ENCODE measurements around the gene C11orf98. TPM values are rescaled to one million over a fixed set of nuclear protein-coding genes. Genes with fewer than 3 reads are reported as not detected.

The C11orf98 gene
- total and polyA plus RNA-seq, 9 donors: 33.4 to 40.9 (median 37.3) TPM

- no peaks in the 10 kb centered on the region for H3K9me3 ChIP-seq (replicated peaks; ENCODE audit: control insufficient read depth, low read depth, low read length)
- 58% methylated on average over 14 of the region's 15 CpGs for WGBS (ENCODE audit: insufficient coverage)
- H3K27me3 ChIP-seq (ENCODE audit: control insufficient read depth, insufficient read depth, low read length): peaks cover 2% of the 10 kb centered on the region
- H3K4me1 ChIP-seq (ENCODE audit: control insufficient read depth, insufficient read depth, low read length): peaks cover 24% of the 10 kb centered on the region
- H3K36me3 ChIP-seq (ENCODE audit: control insufficient read depth, insufficient read depth, low read length): peaks cover 56% of the 10 kb centered on the region
- no peak for DNase-seq
- no peak overlapping the region for H3K4me3 ChIP-seq (ENCODE audit: low read length)
- H3K27ac ChIP-seq (ENCODE audit: low read length): peak overlapping the region; percentile 92
Observed at GRCh38 chr11:62613291-62613778, 51.7 kb downstream of the C11orf98 start.

Other genes starting within 250 kb of the C11orf98 start
- gene SCGB1A1, start 246.2 kb downstream of the C11orf98 start, total RNA-seq: not detected
- gene SCGB1A1, start 246.2 kb downstream of the C11orf98 start, polyA plus RNA-seq (ENCODE audit: insufficient read depth in 1 of 8, insufficient read length in 8 of 8, low replicate concordance in 1 of 8): 1 to 10 TPM in 1 of 8 donors, not detected in 7; 1.7 TPM
- gene AHNAK, start 118.4 kb downstream of the C11orf98 start, total RNA-seq: 378 TPM
- gene AHNAK, start 118.4 kb downstream of the C11orf98 start, polyA plus RNA-seq (ENCODE audit: insufficient read depth in 1 of 8, insufficient read length in 8 of 8, low replicate concordance in 1 of 8): 100 to 1,000 TPM; 203 to 411 (median 313) TPM
- 3,686 TPM for gene EEF1G, start 91.3 kb downstream of the C11orf98 start, total RNA-seq
- 1,000 to 10,000 TPM; 2,985 to 3,560 (median 3,353) TPM for gene EEF1G, start 91.3 kb downstream of the C11orf98 start, polyA plus RNA-seq (ENCODE audit: insufficient read depth in 1 of 8, insufficient read length in 8 of 8, low replicate concordance in 1 of 8)
- 7.8 TPM for gene TUT1, start 73.7 kb downstream of the C11orf98 start, total RNA-seq
- gene TUT1, start 73.7 kb downstream of the C11orf98 start, polyA plus RNA-seq (ENCODE audit: insufficient read depth in 1 of 8, insufficient read length in 8 of 8, low replicate concordance in 1 of 8): 10 to 100 TPM; 13.9 to 16.9 (median 14.7) TPM
- gene MTA2, start 63.3 kb downstream of the C11orf98 start, total RNA-seq: 43.3 TPM
- gene MTA2, start 63.3 kb downstream of the C11orf98 start, polyA plus RNA-seq (ENCODE audit: insufficient read depth in 1 of 8, insufficient read length in 8 of 8, low replicate concordance in 1 of 8): 10 to 100 TPM; 43.8 to 63.7 (median 48.2) TPM
- 10.7 TPM for gene EML3, start 52.4 kb downstream of the C11orf98 start, total RNA-seq
- 10 to 100 TPM; 16.8 to 27.7 (median 20.3) TPM for gene EML3, start 52.4 kb downstream of the C11orf98 start, polyA plus RNA-seq (ENCODE audit: insufficient read depth in 1 of 8, insufficient read length in 8 of 8, low replicate concordance in 1 of 8)
- 3.3 TPM for gene ROM1, start 52.0 kb downstream of the C11orf98 start, total RNA-seq
- 1 to 10 TPM; 1.5 to 4.0 (median 2.5) TPM for gene ROM1, start 52.0 kb downstream of the C11orf98 start, polyA plus RNA-seq (ENCODE audit: insufficient read depth in 1 of 8, insufficient read length in 8 of 8, low replicate concordance in 1 of 8)
- gene B3GAT3, start 43.2 kb downstream of the C11orf98 start, total RNA-seq: 18.7 TPM
- 10 to 100 TPM; 19.9 to 27.2 (median 22.9) TPM for gene B3GAT3, start 43.2 kb downstream of the C11orf98 start, polyA plus RNA-seq (ENCODE audit: insufficient read depth in 1 of 8, insufficient read length in 8 of 8, low replicate concordance in 1 of 8)
- 92.8 TPM for gene GANAB, start 18.6 kb downstream of the C11orf98 start, total RNA-seq
- 100 to 1,000 TPM; 131 to 226 (median 179) TPM for gene GANAB, start 18.6 kb downstream of the C11orf98 start, polyA plus RNA-seq (ENCODE audit: insufficient read depth in 1 of 8, insufficient read length in 8 of 8, low replicate concordance in 1 of 8)
- 7.1 TPM for gene INTS5, start 11.9 kb downstream of the C11orf98 start, total RNA-seq
- gene INTS5, start 11.9 kb downstream of the C11orf98 start, polyA plus RNA-seq (ENCODE audit: insufficient read depth in 1 of 8, insufficient read length in 8 of 8, low replicate concordance in 1 of 8): 10 to 100 TPM in 7 of 8 donors, 1 to 10 TPM in 1; 9.4 to 13.8 (median 12.8) TPM
- gene CSKMT, start 102 bp upstream of the C11orf98 start, total RNA-seq: 7.6 TPM
- 1 to 10 TPM; 2.6 to 5.0 (median 3.8) TPM for gene CSKMT, start 102 bp upstream of the C11orf98 start, polyA plus RNA-seq (ENCODE audit: insufficient read depth in 1 of 8, insufficient read length in 8 of 8, low replicate concordance in 1 of 8)
- gene UQCC3, start 6.5 kb upstream of the C11orf98 start, total RNA-seq: 8.9 TPM
- 1 to 10 TPM; 6.5 to 8.1 (median 7.9) TPM for gene UQCC3, start 6.5 kb upstream of the C11orf98 start, polyA plus RNA-seq (ENCODE audit: insufficient read depth in 1 of 8, insufficient read length in 8 of 8, low replicate concordance in 1 of 8)
- 2.8 TPM for gene LBHD1, start 7.1 kb upstream of the C11orf98 start, total RNA-seq
- 1 to 10 TPM; 4.7 to 8.2 (median 6.2) TPM for gene LBHD1, start 7.1 kb upstream of the C11orf98 start, polyA plus RNA-seq (ENCODE audit: insufficient read depth in 1 of 8, insufficient read length in 8 of 8, low replicate concordance in 1 of 8)
- 81.6 TPM for gene UBXN1, start 13.9 kb upstream of the C11orf98 start, total RNA-seq
- 100 to 1,000 TPM; 155 to 170 (median 162) TPM for gene UBXN1, start 13.9 kb upstream of the C11orf98 start, polyA plus RNA-seq (ENCODE audit: insufficient read depth in 1 of 8, insufficient read length in 8 of 8, low replicate concordance in 1 of 8)
- gene LRRN4CL, start 24.3 kb upstream of the C11orf98 start, total RNA-seq: 31.6 TPM
- gene LRRN4CL, start 24.3 kb upstream of the C11orf98 start, polyA plus RNA-seq (ENCODE audit: insufficient read depth in 1 of 8, insufficient read length in 8 of 8, low replicate concordance in 1 of 8): 10 to 100 TPM; 13.7 to 21.2 (median 16.3) TPM
- gene BSCL2, start 42.2 kb upstream of the C11orf98 start, total RNA-seq: 26.5 TPM
- gene BSCL2, start 42.2 kb upstream of the C11orf98 start, polyA plus RNA-seq (ENCODE audit: insufficient read depth in 1 of 8, insufficient read length in 8 of 8, low replicate concordance in 1 of 8): 10 to 100 TPM; 18.7 to 26.1 (median 21.5) TPM
- gene GNG3, start 42.5 kb upstream of the C11orf98 start, total RNA-seq: not detected
- 1 to 10 TPM in 1 of 8 donors, under 1 TPM in 7; 0.28 to 1.5 (median 0.48) TPM for gene GNG3, start 42.5 kb upstream of the C11orf98 start, polyA plus RNA-seq (ENCODE audit: insufficient read depth in 1 of 8, insufficient read length in 8 of 8, low replicate concordance in 1 of 8)
- 8.6 TPM for gene HNRNPUL2, start 62.2 kb upstream of the C11orf98 start, total RNA-seq
- 10 to 100 TPM; 41.0 to 67.5 (median 49.4) TPM for gene HNRNPUL2, start 62.2 kb upstream of the C11orf98 start, polyA plus RNA-seq (ENCODE audit: insufficient read depth in 1 of 8, insufficient read length in 8 of 8, low replicate concordance in 1 of 8)
- gene TTC9C, start 63.3 kb upstream of the C11orf98 start, total RNA-seq: 29.5 TPM
- 10 to 100 TPM; 27.1 to 35.4 (median 29.3) TPM for gene TTC9C, start 63.3 kb upstream of the C11orf98 start, polyA plus RNA-seq (ENCODE audit: insufficient read depth in 1 of 8, insufficient read length in 8 of 8, low replicate concordance in 1 of 8)
- 8.0 TPM for gene ZBTB3, start 89.0 kb upstream of the C11orf98 start, total RNA-seq
- gene ZBTB3, start 89.0 kb upstream of the C11orf98 start, polyA plus RNA-seq (ENCODE audit: insufficient read depth in 1 of 8, insufficient read length in 8 of 8, low replicate concordance in 1 of 8): 1 to 10 TPM; 3.4 to 5.6 (median 4.1) TPM
- gene POLR2G, start 96.4 kb upstream of the C11orf98 start, total RNA-seq: 115 TPM
- gene POLR2G, start 96.4 kb upstream of the C11orf98 start, polyA plus RNA-seq (ENCODE audit: insufficient read depth in 1 of 8, insufficient read length in 8 of 8, low replicate concordance in 1 of 8): 100 to 1,000 TPM in 2 of 8 donors, 10 to 100 TPM in 6; 83.0 to 115 (median 91.1) TPM
- 17.6 TPM for gene TAF6L, start 106.2 kb upstream of the C11orf98 start, total RNA-seq
- gene TAF6L, start 106.2 kb upstream of the C11orf98 start, polyA plus RNA-seq (ENCODE audit: insufficient read depth in 1 of 8, insufficient read length in 8 of 8, low replicate concordance in 1 of 8): 10 to 100 TPM; 12.7 to 21.5 (median 17.0) TPM
- gene TMEM179B, start 122.2 kb upstream of the C11orf98 start, total RNA-seq: 22.1 TPM
- gene TMEM179B, start 122.2 kb upstream of the C11orf98 start, polyA plus RNA-seq (ENCODE audit: insufficient read depth in 1 of 8, insufficient read length in 8 of 8, low replicate concordance in 1 of 8): 10 to 100 TPM; 24.4 to 33.8 (median 29.8) TPM
- gene TMEM223, start 126.8 kb upstream of the C11orf98 start, total RNA-seq: 17.2 TPM
- 10 to 100 TPM; 15.3 to 19.0 (median 16.3) TPM for gene TMEM223, start 126.8 kb upstream of the C11orf98 start, polyA plus RNA-seq (ENCODE audit: insufficient read depth in 1 of 8, insufficient read length in 8 of 8, low replicate concordance in 1 of 8)
- gene NXF1, start 140.2 kb upstream of the C11orf98 start, total RNA-seq: 24.3 TPM
- gene NXF1, start 140.2 kb upstream of the C11orf98 start, polyA plus RNA-seq (ENCODE audit: insufficient read depth in 1 of 8, insufficient read length in 8 of 8, low replicate concordance in 1 of 8): 10 to 100 TPM; 60.5 to 73.1 (median 66.9) TPM
- gene STX5, start 166.8 kb upstream of the C11orf98 start, total RNA-seq: 26.8 TPM
- 10 to 100 TPM; 29.7 to 43.2 (median 36.0) TPM for gene STX5, start 166.8 kb upstream of the C11orf98 start, polyA plus RNA-seq (ENCODE audit: insufficient read depth in 1 of 8, insufficient read length in 8 of 8, low replicate concordance in 1 of 8)
- gene TEX54, start 167.6 kb upstream of the C11orf98 start, total RNA-seq: not detected
- gene TEX54, start 167.6 kb upstream of the C11orf98 start, polyA plus RNA-seq (ENCODE audit: insufficient read depth in 1 of 8, insufficient read length in 8 of 8, low replicate concordance in 1 of 8): not detected
- gene WDR74, start 174.4 kb upstream of the C11orf98 start, total RNA-seq: 41.8 TPM
- 10 to 100 TPM; 28.3 to 40.9 (median 34.1) TPM for gene WDR74, start 174.4 kb upstream of the C11orf98 start, polyA plus RNA-seq (ENCODE audit: insufficient read depth in 1 of 8, insufficient read length in 8 of 8, low replicate concordance in 1 of 8)
- gene SLC3A2, start 215.7 kb upstream of the C11orf98 start, total RNA-seq: 41.8 TPM
- gene SLC3A2, start 215.7 kb upstream of the C11orf98 start, polyA plus RNA-seq (ENCODE audit: insufficient read depth in 1 of 8, insufficient read length in 8 of 8, low replicate concordance in 1 of 8): 10 to 100 TPM; 38.1 to 55.4 (median 43.0) TPM